Activated T-cell treated with anti-CD3 and anti-CD28 coated beads for 48 hours (primary cell): ENCODE data around the gene LIME1.

ENCODE experiments used
- DNase-seq: peaks from one replicate; pipeline ENCODE4 v3.0.0-alpha.2; 2020; ENCODE audit warnings: low read depth

Gene LIME1

DNA sequence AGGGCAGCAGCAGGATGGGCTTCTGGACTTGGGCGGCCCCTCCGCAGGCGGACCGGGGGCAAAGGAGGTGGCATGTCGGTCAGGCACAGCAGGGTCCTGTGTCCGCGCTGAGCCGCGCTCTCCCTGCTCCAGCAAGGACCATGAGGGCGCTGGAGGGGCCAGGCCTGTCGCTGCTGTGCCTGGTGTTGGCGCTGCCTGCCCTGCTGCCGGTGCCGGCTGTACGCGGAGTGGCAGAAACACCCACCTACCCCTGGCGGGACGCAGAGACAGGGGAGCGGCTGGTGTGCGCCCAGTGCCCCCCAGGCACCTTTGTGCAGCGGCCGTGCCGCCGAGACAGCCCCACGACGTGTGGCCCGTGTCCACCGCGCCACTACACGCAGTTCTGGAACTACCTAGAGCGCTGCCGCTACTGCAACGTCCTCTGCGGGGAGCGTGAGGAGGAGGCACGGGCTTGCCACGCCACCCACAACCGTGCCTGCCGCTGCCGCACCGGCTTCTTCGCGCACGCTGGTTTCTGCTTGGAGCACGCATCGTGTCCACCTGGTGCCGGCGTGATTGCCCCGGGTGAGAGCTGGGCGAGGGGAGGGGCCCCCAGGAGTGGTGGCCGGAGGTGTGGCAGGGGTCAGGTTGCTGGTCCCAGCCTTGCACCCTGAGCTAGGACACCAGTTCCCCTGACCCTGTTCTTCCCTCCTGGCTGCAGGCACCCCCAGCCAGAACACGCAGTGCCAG is 39.7 kb upstream of the LIME1 start, which contains the start of gene TNFRSF6B:
TNFRSF6B (plus strand) TSS at position 25 of the 729 bp plus-strand sequence; CDS start at position 141, 116 bp downstream.
- DNase-seq: no peak

DNA sequence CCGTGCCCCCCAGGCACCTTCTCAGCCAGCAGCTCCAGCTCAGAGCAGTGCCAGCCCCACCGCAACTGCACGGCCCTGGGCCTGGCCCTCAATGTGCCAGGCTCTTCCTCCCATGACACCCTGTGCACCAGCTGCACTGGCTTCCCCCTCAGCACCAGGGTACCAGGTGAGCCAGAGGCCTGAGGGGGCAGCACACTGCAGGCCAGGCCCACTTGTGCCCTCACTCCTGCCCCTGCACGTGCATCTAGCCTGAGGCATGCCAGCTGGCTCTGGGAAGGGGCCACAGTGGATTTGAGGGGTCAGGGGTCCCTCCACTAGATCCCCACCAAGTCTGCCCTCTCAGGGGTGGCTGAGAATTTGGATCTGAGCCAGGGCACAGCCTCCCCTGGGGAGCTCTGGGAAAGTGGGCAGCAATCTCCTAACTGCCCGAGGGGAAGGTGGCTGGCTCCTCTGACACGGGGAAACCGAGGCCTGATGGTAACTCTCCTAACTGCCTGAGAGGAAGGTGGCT is 39.1 kb upstream of the LIME1 start:
- no peak for DNase-seq

DNA sequence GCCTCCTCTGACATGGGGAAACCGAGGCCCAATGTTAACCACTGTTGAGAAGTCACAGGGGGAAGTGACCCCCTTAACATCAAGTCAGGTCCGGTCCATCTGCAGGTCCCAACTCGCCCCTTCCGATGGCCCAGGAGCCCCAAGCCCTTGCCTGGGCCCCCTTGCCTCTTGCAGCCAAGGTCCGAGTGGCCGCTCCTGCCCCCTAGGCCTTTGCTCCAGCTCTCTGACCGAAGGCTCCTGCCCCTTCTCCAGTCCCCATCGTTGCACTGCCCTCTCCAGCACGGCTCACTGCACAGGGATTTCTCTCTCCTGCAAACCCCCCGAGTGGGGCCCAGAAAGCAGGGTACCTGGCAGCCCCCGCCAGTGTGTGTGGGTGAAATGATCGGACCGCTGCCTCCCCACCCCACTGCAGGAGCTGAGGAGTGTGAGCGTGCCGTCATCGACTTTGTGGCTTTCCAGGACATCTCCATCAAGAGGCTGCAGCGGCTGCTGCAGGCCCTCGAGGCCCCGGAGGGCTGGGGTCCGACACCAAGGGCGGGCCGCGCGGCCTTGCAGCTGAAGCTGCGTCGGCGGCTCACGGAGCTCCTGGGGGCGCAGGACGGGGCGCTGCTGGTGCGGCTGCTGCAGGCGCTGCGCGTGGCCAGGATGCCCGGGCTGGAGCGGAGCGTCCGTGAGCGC is 38.5 kb upstream of the LIME1 start:
- no peak for DNase-seq

DNA sequence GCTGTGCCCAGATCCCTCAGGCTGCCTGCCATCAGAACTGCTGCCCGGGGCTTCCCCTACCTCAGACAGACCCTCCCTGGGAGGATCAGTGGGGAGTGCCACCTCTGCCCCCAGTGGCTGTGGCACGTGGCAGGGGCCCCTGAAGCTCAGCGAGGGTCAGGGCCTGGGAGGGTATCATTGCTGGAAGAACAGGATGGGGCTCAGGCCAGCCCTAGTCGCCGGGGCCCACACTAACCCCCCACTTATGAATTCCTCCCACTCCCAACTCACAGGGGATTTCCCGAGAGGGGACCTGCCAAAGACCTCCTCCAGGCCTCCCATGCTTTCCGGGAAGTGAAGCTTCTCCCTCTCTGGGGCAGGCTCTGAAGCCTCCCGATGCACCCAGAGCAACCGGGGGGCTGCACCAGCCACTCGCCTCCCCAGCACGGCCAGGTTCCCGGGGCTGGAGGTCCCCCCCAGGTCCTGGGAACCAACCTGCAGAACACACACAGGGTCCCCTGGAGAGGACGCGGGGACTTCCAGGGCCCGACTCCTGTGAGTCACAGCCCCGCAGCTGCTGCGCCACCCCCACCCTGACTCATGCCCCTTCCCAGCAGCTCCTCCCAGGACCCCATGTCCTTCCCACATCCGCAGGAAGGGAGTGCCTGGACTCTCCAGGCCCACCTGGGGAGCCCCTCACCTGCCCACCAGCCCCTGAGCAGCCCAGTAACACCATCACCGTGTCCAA is 37.6 kb upstream of the LIME1 start:
- DNase-seq: peak; percentile 62

DNA sequence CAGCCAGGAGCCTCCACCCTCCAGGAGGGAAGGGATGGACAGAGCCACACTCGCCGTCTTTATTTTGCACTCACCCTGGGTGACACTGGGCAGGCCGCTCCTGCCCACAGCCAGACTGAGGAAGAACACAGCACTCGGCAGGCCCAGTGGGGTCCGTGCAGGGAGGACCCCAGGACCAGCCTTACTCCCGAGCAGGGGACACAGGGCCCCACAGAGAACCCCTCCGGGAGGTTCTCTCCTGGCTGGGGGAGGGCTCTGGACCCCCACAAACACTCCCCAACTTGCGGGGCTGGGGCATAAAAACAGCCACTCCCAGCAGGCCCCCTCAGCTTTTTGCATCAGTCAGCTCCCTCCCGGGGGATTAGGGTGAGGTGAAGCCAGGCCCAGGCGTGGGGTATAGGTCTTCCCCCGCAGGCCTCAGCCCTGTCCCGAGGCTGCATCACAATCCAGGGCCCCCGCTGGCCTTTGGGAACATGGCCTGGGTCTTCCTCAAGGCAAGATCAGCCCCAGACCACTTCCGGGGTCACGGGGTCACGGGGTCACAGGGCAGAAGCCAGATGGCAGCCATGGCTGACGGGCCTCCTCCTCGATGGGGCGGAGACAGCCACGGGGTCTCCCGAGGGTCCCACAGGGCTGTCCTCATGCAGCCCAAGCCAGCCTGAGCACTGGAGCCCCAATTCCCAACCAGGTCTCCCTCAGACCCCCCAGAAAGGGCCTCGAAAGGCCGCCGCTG is 36.8 kb upstream of the LIME1 start:
- no peak for DNase-seq

DNA sequence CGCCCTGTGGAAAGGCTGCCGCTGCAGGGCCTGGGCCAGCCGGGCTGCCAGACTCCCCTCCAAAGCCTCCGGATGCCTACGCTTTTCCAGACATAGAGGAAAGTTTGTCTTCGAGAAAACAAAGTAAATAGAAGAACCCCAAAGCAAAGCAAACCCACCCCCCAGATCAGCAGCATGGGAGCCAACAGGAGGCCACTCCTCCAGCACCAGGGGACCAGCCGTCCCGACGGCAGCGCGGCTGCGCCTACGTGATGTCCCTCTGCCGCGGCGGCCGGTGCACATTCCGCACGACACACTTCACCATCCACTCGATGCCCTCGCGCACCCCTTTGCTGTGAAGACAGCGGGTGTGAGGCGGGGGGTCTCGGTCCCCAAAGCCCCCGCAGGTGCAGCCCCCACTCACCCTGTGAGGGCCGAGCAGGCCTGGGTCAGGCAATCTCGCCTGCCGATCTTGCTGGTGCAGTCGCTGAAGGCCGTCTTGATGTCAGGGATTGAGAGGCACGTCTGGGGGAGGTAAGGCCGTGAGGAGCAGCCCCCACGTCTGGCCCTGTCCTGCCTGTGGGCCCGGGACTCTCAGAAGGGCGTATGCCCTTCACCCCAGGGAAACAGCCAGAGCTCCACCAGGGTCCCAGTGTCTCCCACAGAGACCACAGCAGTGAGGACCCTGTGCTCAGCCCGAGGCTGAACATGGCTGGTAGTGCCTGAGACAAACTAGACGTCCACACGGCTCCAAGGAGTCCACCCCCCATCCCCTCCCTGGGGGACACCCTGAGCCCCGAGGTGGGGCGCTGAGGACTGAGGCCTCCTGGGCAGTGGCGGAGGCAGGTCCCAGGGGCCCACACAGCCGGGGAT is 36.0 kb upstream of the LIME1 start:
- DNase-seq: no peak

DNA sequence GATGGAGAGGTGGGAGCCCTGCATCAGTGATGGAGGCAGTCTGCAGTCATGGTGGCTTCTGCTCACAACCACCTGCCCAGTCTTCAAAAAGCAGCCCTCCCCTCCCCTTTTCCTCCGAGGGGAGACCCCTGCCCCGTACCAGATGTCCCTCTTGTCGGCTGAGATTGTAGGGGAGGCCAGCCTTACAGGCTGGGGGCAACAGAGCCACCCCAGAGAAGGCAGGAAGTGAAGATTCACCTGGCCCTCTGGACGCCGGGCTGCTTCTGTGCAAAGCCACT is 35.5 kb upstream of the LIME1 start:
- DNase-seq: no peak

DNA sequence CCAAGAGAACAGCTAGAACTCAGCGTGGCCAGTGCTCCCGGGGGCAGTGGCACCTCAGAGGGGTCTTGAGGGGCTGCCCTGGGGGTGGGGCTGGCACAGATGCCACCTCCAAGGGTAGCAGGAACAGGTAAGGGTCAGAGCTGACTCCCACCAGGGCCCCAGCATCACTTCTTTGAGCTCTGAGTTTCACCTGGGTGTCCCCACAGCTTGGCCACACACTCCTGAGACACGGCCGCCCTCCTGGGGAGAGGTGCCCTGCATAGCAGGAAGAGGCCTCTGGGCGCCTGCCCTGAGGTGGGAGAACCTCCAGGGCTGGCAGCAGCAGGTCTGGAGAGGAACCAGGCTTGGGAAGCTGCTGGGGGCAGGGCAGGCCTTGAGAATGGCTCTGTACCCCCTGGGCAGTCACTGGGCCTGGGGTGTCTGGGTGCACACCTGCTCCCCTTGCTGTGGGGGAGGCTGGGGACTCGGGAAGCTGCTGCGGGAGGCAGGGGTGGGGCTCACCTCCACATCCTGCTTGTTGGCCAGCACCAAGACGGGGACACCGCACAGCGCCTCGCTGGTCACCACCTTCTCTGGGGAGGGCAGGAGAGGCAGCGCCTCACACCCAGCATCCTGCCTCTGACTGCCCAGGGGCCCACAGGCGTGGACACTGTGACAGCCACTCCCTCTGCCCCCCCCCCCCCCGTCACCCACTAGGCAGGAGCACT is 35.0 kb upstream of the LIME1 start:
- DNase-seq: no peak

DNA sequence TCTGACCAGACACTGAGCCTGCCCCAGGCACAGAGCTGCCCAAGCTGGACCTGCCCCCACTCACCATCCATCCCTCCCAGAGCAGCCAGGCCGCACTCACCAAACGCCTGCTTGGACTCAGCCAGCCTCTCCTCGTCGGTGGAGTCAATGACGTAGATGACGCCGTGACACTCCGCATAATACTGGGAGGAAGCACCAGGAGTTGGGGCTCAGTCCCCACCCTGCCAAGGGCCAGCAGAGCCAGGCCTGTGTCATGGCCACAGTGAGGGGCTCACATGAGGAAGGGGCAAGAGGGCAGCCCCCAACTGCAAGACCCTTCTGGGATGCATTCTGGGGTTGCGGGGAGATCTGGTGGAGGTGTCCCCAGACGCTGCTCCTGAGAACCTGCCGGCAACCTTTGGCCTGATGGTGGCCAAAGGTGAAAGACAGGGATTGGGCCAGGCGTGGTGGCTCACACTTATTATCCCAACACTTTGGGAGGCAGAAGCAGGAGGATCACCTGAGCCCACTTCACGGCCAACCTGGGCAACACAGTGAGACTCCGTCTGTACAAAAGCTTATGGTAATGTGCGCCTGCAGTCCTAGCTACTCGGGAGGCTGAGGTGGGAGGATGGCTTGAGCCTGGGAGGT is 34.3 kb upstream of the LIME1 start:
- DNase-seq: no peak

DNA sequence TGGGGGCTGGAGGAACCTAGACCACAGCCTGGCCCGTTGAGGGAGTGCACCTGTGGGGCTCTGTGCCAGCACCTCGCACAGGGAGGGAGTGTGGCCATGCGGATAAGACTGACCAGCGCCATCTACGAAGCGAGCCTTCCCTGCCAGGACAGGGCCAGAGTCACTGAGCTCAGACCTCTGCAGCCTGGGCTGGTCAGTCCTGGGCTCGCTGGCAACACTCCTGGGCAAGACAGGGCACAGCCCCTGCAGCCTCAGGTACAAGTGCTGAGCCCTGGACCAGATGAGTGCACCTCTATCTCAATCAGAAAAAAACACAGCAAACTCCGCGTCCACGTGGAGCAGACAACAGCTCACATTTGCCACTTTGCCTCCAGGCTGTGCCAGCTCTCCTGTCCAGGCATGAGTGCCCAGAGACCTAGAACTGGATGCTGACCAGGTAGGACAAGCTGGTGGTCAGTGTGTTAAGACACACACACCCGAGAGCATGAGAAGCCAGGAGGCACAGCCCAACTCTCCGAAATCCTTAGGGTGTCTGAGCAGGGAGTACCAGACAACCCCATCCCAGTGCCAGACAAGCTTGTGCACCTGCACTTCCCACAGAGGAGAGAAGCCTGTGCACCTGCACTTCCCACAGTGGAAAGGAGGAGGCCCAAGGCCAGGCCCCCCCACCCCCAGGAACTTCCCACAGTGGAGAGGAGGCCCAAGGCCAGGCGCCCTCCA is 33.6 kb upstream of the LIME1 start:
- no peak for DNase-seq

DNA sequence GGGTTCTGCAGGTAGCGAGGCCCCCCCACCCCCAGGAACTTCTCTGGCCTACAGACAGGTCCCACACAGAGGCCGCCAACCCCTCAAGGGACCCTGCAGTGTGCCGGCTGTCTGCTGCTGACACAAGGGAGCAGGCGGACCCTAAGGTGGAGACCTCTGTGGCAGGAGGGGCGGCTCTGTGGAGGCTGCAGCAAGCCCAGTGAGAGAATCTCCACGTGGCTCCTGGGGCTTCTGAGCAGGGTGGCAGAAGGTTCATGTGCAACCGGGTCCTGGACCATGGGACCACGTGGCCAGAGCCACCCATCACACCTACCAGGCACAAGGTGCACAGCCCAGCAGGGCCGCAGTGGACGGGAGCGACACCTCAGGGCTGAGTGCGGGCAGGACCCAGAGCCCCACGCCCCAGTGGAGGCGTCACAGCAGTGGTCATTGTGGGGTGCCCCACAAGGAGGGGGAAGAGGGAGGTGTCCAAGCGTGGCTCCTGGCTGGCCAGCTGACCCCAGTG is 32.9 kb upstream of the LIME1 start:
- no peak for DNase-seq

DNA sequence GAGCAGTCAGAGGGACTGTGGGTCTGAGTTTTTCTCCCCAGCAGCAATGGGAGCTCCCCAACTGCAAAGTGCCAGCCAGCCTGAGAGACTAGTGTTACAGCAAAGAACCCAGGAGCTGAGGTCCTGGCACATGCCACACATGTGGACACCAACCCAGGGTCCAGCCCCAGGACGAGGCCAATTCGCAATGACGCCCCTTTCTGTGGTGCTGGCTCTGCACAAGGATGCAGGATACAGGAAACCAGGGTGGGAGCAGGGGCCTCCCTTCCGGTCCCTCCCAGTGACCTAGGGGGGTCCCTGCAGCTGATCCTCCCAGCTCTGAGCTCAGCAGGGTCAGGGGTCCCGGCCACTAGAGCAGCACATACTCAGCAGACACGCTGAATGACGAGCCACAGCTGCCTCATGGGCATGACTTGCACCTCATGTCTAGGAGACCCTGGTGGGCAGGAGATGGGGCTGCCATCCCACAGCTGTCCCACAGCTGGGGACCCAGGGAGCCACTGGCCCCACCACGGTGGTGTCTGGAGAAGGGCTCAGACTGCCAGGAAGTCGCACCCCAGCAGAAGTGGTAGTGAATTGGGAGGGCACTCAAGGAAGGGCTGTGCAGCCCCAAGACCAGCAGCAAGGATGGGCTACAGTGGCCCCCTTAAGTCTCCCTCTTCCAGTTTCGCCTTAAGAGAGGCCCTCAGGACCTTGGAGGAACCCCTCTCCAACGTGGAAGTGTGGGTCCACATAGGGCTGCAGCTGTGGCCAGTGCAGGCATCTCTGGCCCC is 32.3 kb upstream of the LIME1 start:
- no peak for DNase-seq

DNA sequence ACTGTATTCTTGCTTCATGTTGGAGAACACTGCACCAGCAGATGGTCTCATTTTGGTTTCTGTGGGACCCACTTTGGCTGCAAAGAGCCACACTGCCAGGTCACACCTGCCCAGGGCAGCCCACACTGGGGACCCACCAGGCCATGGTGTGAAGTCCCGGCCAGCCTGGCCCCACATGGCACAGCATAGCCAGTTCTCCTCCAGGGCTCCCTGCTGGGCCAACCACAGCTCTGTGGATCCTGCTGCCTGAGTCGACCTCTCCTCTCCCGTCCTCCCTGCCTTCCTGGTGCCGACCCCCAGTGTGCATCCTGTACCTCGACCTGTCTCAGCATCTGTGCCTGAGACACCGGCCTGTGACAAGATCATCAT is 31.7 kb upstream of the LIME1 start:
- DNase-seq: no peak

DNA sequence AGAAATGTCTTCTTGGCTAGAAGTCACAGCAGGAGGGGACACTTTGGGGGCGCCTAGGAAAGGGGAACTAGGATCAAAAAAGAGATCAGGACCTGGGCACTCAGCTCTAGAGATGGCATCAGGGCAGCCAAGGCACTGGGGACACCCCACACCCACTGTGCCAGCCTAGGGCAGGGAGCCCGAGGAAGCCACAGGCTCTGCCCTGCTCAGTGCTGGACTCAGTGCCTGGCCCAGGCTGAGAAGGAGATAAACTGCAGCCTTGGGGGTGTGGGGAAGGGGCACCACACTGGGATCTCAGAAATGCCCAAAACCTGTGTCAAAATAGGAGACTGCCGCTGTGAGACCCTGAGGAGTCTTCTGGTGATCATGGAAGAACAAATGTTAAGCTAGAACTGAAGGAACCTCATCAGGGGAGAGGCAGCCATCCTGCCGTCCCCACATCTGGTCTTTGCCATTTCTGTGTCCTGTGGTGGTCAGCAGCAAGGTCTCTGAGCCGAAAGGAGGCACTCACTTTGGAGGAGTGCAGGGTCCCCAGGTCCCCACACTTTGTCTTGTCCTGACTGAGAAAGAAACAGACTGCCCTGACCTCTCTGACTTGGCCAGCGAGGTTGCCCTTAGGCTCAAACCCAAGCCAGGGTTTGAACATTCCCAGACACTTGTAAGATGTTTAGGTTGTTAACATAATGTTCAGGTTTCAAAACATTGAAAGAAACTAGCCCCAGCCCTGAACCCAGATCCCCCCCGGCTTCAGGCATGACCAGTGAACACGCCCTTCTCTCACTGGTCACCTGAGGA is 31.0 kb upstream of the LIME1 start:
- DNase-seq: no peak

DNA sequence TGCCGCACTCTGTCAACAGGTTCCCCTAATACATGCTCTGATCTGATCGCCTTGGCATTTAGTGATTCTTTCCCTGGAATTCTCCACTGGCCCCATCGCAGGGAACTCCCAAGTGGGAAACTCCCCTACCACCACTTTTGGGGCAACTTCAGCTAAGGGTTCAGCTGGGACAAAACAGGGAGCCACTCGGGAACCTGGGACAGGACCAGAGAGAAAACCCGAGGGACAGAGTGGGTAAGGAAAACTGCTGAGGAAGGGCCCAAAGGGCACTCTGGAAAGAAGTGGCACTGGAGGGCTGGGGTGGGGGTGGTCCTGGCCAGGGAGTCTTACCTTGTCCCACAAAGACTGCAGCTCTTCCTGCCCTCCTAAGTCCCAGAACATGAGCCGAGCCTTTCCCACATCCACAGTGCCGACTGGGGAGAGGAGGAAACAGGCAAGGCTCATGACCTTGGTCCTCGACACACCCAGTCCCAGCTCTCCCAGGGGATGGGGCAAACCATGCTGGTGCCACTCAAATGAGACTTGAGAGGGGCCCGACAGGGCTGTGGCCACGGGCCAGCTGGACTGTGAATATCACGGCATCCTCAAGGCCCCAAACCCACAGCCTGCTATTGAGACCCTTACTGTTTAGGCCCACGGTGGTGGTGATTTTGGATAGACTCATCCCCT is 30.3 kb upstream of the LIME1 start:
- DNase-seq: no peak

DNA sequence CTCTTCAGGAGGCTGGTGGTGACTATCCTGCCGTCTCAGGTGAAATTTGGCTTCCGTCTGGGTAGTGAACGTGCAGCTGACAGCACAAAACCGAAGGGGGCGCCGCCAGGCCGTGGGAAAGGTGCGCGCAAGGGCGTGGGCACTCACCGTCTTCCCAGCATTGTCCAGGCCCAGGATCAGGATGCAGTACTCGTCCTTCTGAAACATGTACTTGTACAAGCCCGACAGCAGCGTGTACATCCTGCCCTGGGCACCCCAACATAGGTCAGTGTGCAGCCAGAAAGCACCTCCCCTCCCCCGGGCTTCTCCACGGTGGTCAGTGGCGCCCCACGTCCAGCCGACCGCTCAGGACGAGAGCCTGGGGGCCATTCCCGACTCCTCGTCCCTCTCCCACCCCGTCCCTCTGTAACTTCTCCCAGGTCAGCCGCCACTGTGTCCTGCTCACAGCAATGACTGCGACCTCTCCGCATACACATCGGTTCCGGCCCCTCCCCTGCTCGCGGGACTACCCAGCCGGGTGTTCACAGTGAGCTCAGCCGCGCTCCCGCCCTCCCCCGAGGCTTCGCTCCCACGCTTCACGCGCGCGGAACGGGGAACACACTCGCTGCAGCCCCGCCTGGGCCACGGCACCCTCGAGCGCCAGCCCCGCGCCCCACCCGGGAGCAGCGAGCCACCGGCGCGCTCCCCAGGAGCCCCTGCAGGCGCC is 29.5 kb upstream of the LIME1 start:
- DNase-seq: peak; percentile 57
